HG03103 (cell line): ENCODE results near the gene SRL.

Experiments used
- ATAC-seq: cut with Tn5 transposase; IDR thresholded peaks from one replicate; pipeline ENCODE4 v1.9.1; 2021; ENCODE audit warnings: low read depth; ENCODE audit not compliant: unreplicated experiment

Gene SRL

GRCh38 chr16:4204521-4204920 lies 37.4 kb downstream of the SRL start:
- no peak for ATAC-seq

- no peak for ATAC-seq
These were observed 38.1 kb downstream of the SRL start for GRCh38 chr16:4203748-4204147.

GRCh38 chr16:4202615-4203345 lies 39.1 kb downstream of the SRL start:
- no peak for ATAC-seq

- ATAC-seq: no peak
These were observed 41.1 kb downstream of the SRL start for GRCh38 chr16:4200781-4201137.

GRCh38 chr16:4200000-4200780 lies 41.7 kb downstream of the SRL start:
- ATAC-seq: no peak

- no peak for ATAC-seq
These were observed 43.1 kb downstream of the SRL start for GRCh38 chr16:4198816-4199215.

- ATAC-seq: no peak
These were observed 47.2 kb downstream of the SRL start for GRCh38 chr16:4194661-4195060.

GRCh38 chr16:4193920-4194319 lies 48.0 kb downstream of the SRL start:
- ATAC-seq: no peak

GRCh38 chr16:4192206-4192605 lies 49.7 kb downstream of the SRL start:
- no peak for ATAC-seq

- ATAC-seq: no peak
These were observed 51.1 kb downstream of the SRL start for GRCh38 chr16:4190712-4191333.

GRCh38 chr16:4190086-4190485 lies 51.8 kb downstream of the SRL start:
- no peak for ATAC-seq

GRCh38 chr16:4184038-4184702 lies 57.7 kb downstream of the SRL start:
- no peak for ATAC-seq

GRCh38 chr16:4183237-4184037 lies 58.4 kb downstream of the SRL start:
- peak; percentile 79 for ATAC-seq

- ATAC-seq: peak; percentile 28
These were observed 59.2 kb downstream of the SRL start for GRCh38 chr16:4182581-4183236.

- no peak for ATAC-seq
These were observed 61.4 kb downstream of the SRL start for GRCh38 chr16:4180511-4180910.

GRCh38 chr16:4179763-4180260 lies 62.1 kb downstream of the SRL start:
- ATAC-seq: no peak

- no peak for ATAC-seq
These were observed 62.9 kb downstream of the SRL start for GRCh38 chr16:4179020-4179419.

- ATAC-seq: no peak
These were observed 63.3 kb downstream of the SRL start for GRCh38 chr16:4178468-4179010.

- no peak for ATAC-seq
These were observed 64.9 kb downstream of the SRL start for GRCh38 chr16:4176906-4177417.
